Activated CD4-positive, CD25-positive, alpha-beta regulatory T cell treated with anti-CD3 and anti-CD28 coated beads, Interleukin-2, amount 50 U/mL, for 72 hours (primary cell): Measurements from ENCODE around the gene TGFBR3.

Experiments used
- DNase-seq: peaks from one replicate; pipeline ENCODE4 v3.0.0; 2021

Gene TGFBR3

GRCh38 chr1:91776068-91776794 is 109.7 kb downstream of the TGFBR3 start:
- DNase-seq = no peak

- no peak for DNase-seq
These were observed 110.7 kb downstream of the TGFBR3 start for GRCh38 chr1:91775227-91775626.

GRCh38 chr1:91774520-91775203 is 111.3 kb downstream of the TGFBR3 start:
- DNase-seq = no peak

- DNase-seq = no peak
These were observed 114.2 kb downstream of the TGFBR3 start for GRCh38 chr1:91771717-91772116.

- DNase-seq = no peak
These were observed 115.2 kb downstream of the TGFBR3 start for GRCh38 chr1:91770667-91771268.

GRCh38 chr1:91769742-91770141 is 116.2 kb downstream of the TGFBR3 start:
- DNase-seq = no peak

GRCh38 chr1:91768786-91769725 is 116.9 kb downstream of the TGFBR3 start:
- no peak for DNase-seq

- no peak for DNase-seq
These were observed 117.8 kb downstream of the TGFBR3 start for GRCh38 chr1:91768120-91768519.

GRCh38 chr1:91766883-91767282 is 119.1 kb downstream of the TGFBR3 start:
- DNase-seq = no peak

GRCh38 chr1:91765880-91766443 is 120.0 kb downstream of the TGFBR3 start:
- DNase-seq = no peak

GRCh38 chr1:91765293-91765692 is 120.7 kb downstream of the TGFBR3 start:
- DNase-seq = no peak

- no peak for DNase-seq
These were observed 121.4 kb downstream of the TGFBR3 start for GRCh38 chr1:91764471-91765115.

- no peak for DNase-seq
These were observed 122.7 kb downstream of the TGFBR3 start for GRCh38 chr1:91763252-91763651.

- DNase-seq = no peak
These were observed 124.6 kb downstream of the TGFBR3 start for GRCh38 chr1:91761295-91761721.

GRCh38 chr1:91760512-91760911 is 125.4 kb downstream of the TGFBR3 start:
- no peak for DNase-seq

GRCh38 chr1:91759076-91759475 is 126.9 kb downstream of the TGFBR3 start:
- DNase-seq = no peak

GRCh38 chr1:91757763-91758460 is 128.0 kb downstream of the TGFBR3 start:
- no peak for DNase-seq

- no peak for DNase-seq
These were observed 130.2 kb downstream of the TGFBR3 start for GRCh38 chr1:91755702-91756287.

- no peak for DNase-seq
These were observed 131.0 kb downstream of the TGFBR3 start for GRCh38 chr1:91754816-91755580.

GRCh38 chr1:91754348-91754747 is 131.6 kb downstream of the TGFBR3 start:
- DNase-seq = no peak
